CD14-positive monocyte (primary cell): ENCODE results near the gene UBL3. TPM values are rescaled to one million over a fixed set of nuclear protein-coding genes. Genes with fewer than 3 reads are reported as not detected.

Experiments used
- DNase-seq, 3 donors: peaks; one replicate each; pipeline ENCODE4 v3.0.0-alpha.2; 2011 to 2022
- H2AFZ ChIP-seq: 2 replicates; pipeline ENCODE4 v1.6.0; 2012; ENCODE audit warnings: mild to moderate bottlenecking, low read depth, low read length, inconsistent platforms; ENCODE audit not compliant: insufficient read depth, poor library complexity, severe bottlenecking
- H3K27ac ChIP-seq, 2 donors: 1 replicate in 1 of 2; 2 replicates in 1 of 2; pipeline ENCODE4 v1.5.1; 2012 to 2013; ENCODE audit warnings: low read length in 2 of 2, control low read depth in 1 of 2, inconsistent platforms in 1 of 2, low read depth in 1 of 2, mild to moderate bottlenecking in 1 of 2
- H3K27me3 ChIP-seq, 2 donors: one replicate each; pipeline versions ENCODE4 v1.6.0 to v1.6.1; 2011 to 2013; ENCODE audit warnings: low read length in 2 of 2; ENCODE audit not compliant: control insufficient read depth in 2 of 2, insufficient read depth in 2 of 2
- H3K36me3 ChIP-seq, 2 donors: replicated peaks in 1 of 2; 1 replicate in 1 of 2; 2 replicates in 1 of 2; pipeline versions ENCODE4 v1.5.1 to v1.6.1; 2012 to 2013; ENCODE audit warnings: low read length in 2 of 2, control low read depth in 1 of 2, inconsistent platforms in 1 of 2, mild to moderate bottlenecking in 1 of 2; ENCODE audit not compliant: insufficient read depth in 2 of 2, control insufficient read depth in 1 of 2
- H3K4me1 ChIP-seq, 2 donors: 1 replicate in 1 of 2; 2 replicates in 1 of 2; pipeline versions ENCODE4 v1.5.1 to v1.6.1; 2012 to 2013; ENCODE audit warnings: low read length in 2 of 2, control low read depth in 1 of 2, inconsistent platforms in 1 of 2, mild to moderate bottlenecking in 1 of 2, moderate library complexity in 1 of 2; ENCODE audit not compliant: insufficient read depth in 2 of 2, control insufficient read depth in 1 of 2
- H3K4me2 ChIP-seq: replicated peaks from 2 replicates; pipeline ENCODE3; 2012; ENCODE audit warnings: low read length, moderate library complexity, mild to moderate bottlenecking; ENCODE audit not compliant: poor library complexity, severe bottlenecking; ENCODE audit errors: extremely low read depth
- H3K4me3 ChIP-seq, 3 experiments: fragments of 200-600 bp in 1 of 3; sonication (generic) in 1 of 3; replicated peaks in 1 of 3; 1 replicate in 2 of 3; 2 replicates in 1 of 3; pipeline ENCODE4 v1.5.1; 2011 to 2013; ENCODE audit warnings: low read length in 3 of 3, mild to moderate bottlenecking in 3 of 3, control low read depth in 2 of 3, low read depth in 2 of 3, inconsistent platforms in 1 of 3, moderate library complexity in 1 of 3
- H3K79me2 ChIP-seq: 2 replicates; pipeline ENCODE4 v1.6.0; 2012; ENCODE audit warnings: mild to moderate bottlenecking, control low read depth, inconsistent platforms, low read length, moderate library complexity; ENCODE audit not compliant: insufficient read depth
- H3K9ac ChIP-seq: 2 replicates; pipeline ENCODE4 v1.6.0; 2017; ENCODE audit warnings: low read length, mild to moderate bottlenecking; ENCODE audit not compliant: insufficient read depth, poor library complexity, severe bottlenecking
- H3K9me3 ChIP-seq, 2 donors: replicated peaks in 1 of 2; 1 replicate in 1 of 2; 2 replicates in 1 of 2; pipeline versions ENCODE4 v1.5.1 to v1.6.1; 2012 to 2013; ENCODE audit warnings: low read length in 2 of 2, control low read depth in 1 of 2; ENCODE audit not compliant: control insufficient read depth in 1 of 2, insufficient read depth in 1 of 2
- H4K20me1 ChIP-seq: 2 replicates; pipeline ENCODE4 v1.6.0; 2012; ENCODE audit warnings: mild to moderate bottlenecking, low read length, control low read depth, moderate library complexity; ENCODE audit not compliant: insufficient read depth
- H3K27ac Mint-ChIP-seq, 7 donors: one replicate each; pipeline ENCODE4 v1.8.0; 2020; ENCODE audit warnings: mild to moderate bottlenecking in 7 of 7, mixed read lengths in 7 of 7, moderate library complexity in 6 of 7, inconsistent platforms in 2 of 7
- H3K27me3 Mint-ChIP-seq, 3 donors: one replicate each; pipeline ENCODE4 v1.8.0; 2021 to 2022; ENCODE audit warnings: low read depth in 3 of 3, mild to moderate bottlenecking in 3 of 3, mixed read lengths in 3 of 3, moderate library complexity in 3 of 3, inconsistent platforms in 1 of 3
- H3K36me3 Mint-ChIP-seq, 2 donors: one replicate each; pipeline ENCODE4 v1.8.0; 2020; ENCODE audit warnings: mixed read lengths in 2 of 2, inconsistent platforms in 1 of 2, mild to moderate bottlenecking in 1 of 2
- H3K4me1 Mint-ChIP-seq: one replicate; pipeline ENCODE4 v1.8.0; 2020; ENCODE audit warnings: mild to moderate bottlenecking, mixed read lengths
- H3K4me3 Mint-ChIP-seq, 2 donors: one replicate each; pipeline ENCODE4 v1.8.0; 2020; ENCODE audit warnings: mild to moderate bottlenecking in 2 of 2, mixed read lengths in 2 of 2, moderate library complexity in 1 of 2
- H3K9me3 Mint-ChIP-seq, 7 donors: one replicate each; pipeline ENCODE4 v1.8.0; 2020 to 2022; ENCODE audit warnings: mixed read lengths in 7 of 7, mild to moderate bottlenecking in 6 of 7, moderate library complexity in 6 of 7, inconsistent platforms in 2 of 7
- CTCF ChIP-seq: fragments of 200-600 bp; IDR thresholded peaks from one replicate; pipeline ENCODE4 v1.8.0; 2022; ENCODE audit warnings: antibody characterized with exemption, mild to moderate bottlenecking
- WGBS: methylation state at CpG from one replicate; pipeline ENCODE4 v1.1.5; 2013; ENCODE audit warnings: missing lambda C conversion rate; ENCODE audit not compliant: insufficient coverage; 5-methylcytosine and 5-hydroxymethylcytosine counted together
- intact Hi-C, 2 donors: fragments of 100-400 bp; cut with micrococcal nuclease; formaldehyde crosslinking; loops; one replicate each; pipeline versions ENCODE4 v1.15.0 to v1.15.1; 2023
- polyA plus RNA-seq, 3 donors: library from polyadenylated mRNA; depleted of rRNA in 1 of 3; unstranded in 2 of 3; stranded (reverse) in 1 of 3; fragments of 300-500 nt in 2 of 3; fragments of >200 nt in 1 of 3; fragmentation: Illumina TruSeq in 2 of 3; gene quantifications; 1 replicate in 2 of 3; 2 replicates in 1 of 3; pipeline ENCODE4 v1.2.3, GENCODE V29; 2012 to 2021

The UBL3 gene
- polyA plus RNA-seq, 3 donors = 13.0 to 32.3 (median 28.2) TPM

GRCh38 chr13:29746148-29746677, 104.2 kb downstream of the UBL3 start:
- Histone ChIP-seq H3K79me2 (no peaks in the 10 kb centered on the region), H3K4me2 (no peak overlapping the region), H3K27me3 (peaks cover 0 to 3% of the 10 kb centered on the region in 2 donors), H2AFZ (no peak overlapping the region), H3K27ac (no peak overlapping the region), H3K9me3 (no peaks in the 10 kb centered on the region), H3K36me3 (no peaks in the 10 kb centered on the region), H3K4me3 (no peak overlapping the region), H4K20me1 (no peaks in the 10 kb centered on the region), H3K9ac (no peak overlapping the region), H3K4me1 (no peaks in the 10 kb centered on the region)
- peaks cover 6 to 7% (median 6%) of the 10 kb centered on the region in 3 donors for H3K27me3 Mint-ChIP-seq
- no peak for TF ChIP-seq CTCF
- H3K36me3 Mint-ChIP-seq = no peaks in the 10 kb centered on the region
- H3K9me3 Mint-ChIP-seq = no peaks in the 10 kb centered on the region
- WGBS = 80% methylated on average over 1 of the region's 6 CpGs
- H3K4me1 Mint-ChIP-seq = no peaks in the 10 kb centered on the region
- no peak for DNase-seq
- no peak overlapping the region for H3K4me3 Mint-ChIP-seq
- no peak overlapping the region for H3K27ac Mint-ChIP-seq
- intact Hi-C loops = no loop called here

- H3K4me3 ChIP-seq = no peak overlapping the region
- H3K4me1 Mint-ChIP-seq = no peaks in the 10 kb centered on the region
- H3K27ac ChIP-seq = no peak overlapping the region
- 96% methylated on average over 6 of the region's 6 CpGs for WGBS
- H4K20me1 ChIP-seq = no peaks in the 10 kb centered on the region
- no peak for TF ChIP-seq CTCF
- intact Hi-C loops = no loop called here
- H3K9me3 Mint-ChIP-seq = no peaks in the 10 kb centered on the region
- peaks cover 0 to 3% of the 10 kb centered on the region in 2 donors for H3K27me3 ChIP-seq
- DNase-seq = no peak
- no peak overlapping the region for H3K9ac ChIP-seq
- H3K36me3 ChIP-seq = no peaks in the 10 kb centered on the region
- no peaks in the 10 kb centered on the region for H3K9me3 ChIP-seq
- H3K27ac Mint-ChIP-seq = no peak overlapping the region
- H3K79me2 ChIP-seq = no peaks in the 10 kb centered on the region
- H3K4me3 Mint-ChIP-seq = no peak overlapping the region
- no peak overlapping the region for H2AFZ ChIP-seq
- peaks cover 5 to 7% (median 6%) of the 10 kb centered on the region in 3 donors for H3K27me3 Mint-ChIP-seq
- H3K36me3 Mint-ChIP-seq = no peaks in the 10 kb centered on the region
- H3K4me1 ChIP-seq = no peaks in the 10 kb centered on the region
- no peak overlapping the region for H3K4me2 ChIP-seq
These were observed 104.7 kb downstream of the UBL3 start for GRCh38 chr13:29745704-29746103.
